HEK293T (cell line): ENCODE data around the gene TRAPPC11.

Experiments
- ARNT ChIP-seq: fragments of 450-650 bp; IDR thresholded peaks from 2 replicates; pipeline ENCODE4 v1.6.1; 2017; ENCODE audit warnings: mild to moderate bottlenecking
- BHLHE40 ChIP-seq: fragments of 450-650 bp; IDR thresholded peaks from 2 replicates; pipeline ENCODE4 v1.6.1; 2016; ENCODE audit warnings: mild to moderate bottlenecking, moderate library complexity, borderline replicate concordance
- ELF4 ChIP-seq: fragments of 450-650 bp; IDR thresholded peaks from 2 replicates; pipeline ENCODE4 v1.6.1; 2017; ENCODE audit warnings: antibody characterized with exemption
- FOXK2 ChIP-seq: fragments of 450-650 bp; IDR thresholded peaks from 2 replicates; pipeline ENCODE4 v1.6.1; 2016; ENCODE audit warnings: mild to moderate bottlenecking
- FOXM1 ChIP-seq: fragments of 450-650 bp; IDR thresholded peaks from 2 replicates; pipeline ENCODE4 v1.6.1; 2017; ENCODE audit warnings: mild to moderate bottlenecking, borderline replicate concordance
- HDGF ChIP-seq: fragments of 450-650 bp; IDR thresholded peaks from 2 replicates; pipeline ENCODE4 v1.6.1; 2017; ENCODE audit warnings: antibody characterized with exemption, borderline replicate concordance
- L3MBTL2 ChIP-seq: fragments of 450-650 bp; conservative IDR thresholded peaks from 2 replicates; pipeline ENCODE4 v1.6.1; 2016; ENCODE audit warnings: mild to moderate bottlenecking
- LEF1 ChIP-seq: fragments of 450-650 bp; IDR thresholded peaks from 2 replicates; pipeline ENCODE4 v1.6.1; 2017; ENCODE audit warnings: mild to moderate bottlenecking, borderline replicate concordance
- NFRKB ChIP-seq: fragments of 450-650 bp; IDR thresholded peaks from 2 replicates; pipeline ENCODE4 v1.6.1; 2016; ENCODE audit warnings: mild to moderate bottlenecking, moderate library complexity
- SP1 ChIP-seq: fragments of 450-650 bp; IDR thresholded peaks from 2 replicates; pipeline ENCODE4 v1.6.1; 2017
- SUZ12 ChIP-seq: fragments of 450-650 bp; IDR thresholded peaks from 2 replicates; pipeline ENCODE4 v1.6.1; 2016; ENCODE audit warnings: mild to moderate bottlenecking
- ZNF384 ChIP-seq: fragments of 450-650 bp; IDR thresholded peaks from 2 replicates; pipeline ENCODE4 v1.6.1; 2016
- TF ChIP-seq, protein P1 (sequence below): fragments of 450-650 bp; IDR thresholded peaks from 2 replicates; pipeline ENCODE4 v1.6.1; 2016

DNA sequence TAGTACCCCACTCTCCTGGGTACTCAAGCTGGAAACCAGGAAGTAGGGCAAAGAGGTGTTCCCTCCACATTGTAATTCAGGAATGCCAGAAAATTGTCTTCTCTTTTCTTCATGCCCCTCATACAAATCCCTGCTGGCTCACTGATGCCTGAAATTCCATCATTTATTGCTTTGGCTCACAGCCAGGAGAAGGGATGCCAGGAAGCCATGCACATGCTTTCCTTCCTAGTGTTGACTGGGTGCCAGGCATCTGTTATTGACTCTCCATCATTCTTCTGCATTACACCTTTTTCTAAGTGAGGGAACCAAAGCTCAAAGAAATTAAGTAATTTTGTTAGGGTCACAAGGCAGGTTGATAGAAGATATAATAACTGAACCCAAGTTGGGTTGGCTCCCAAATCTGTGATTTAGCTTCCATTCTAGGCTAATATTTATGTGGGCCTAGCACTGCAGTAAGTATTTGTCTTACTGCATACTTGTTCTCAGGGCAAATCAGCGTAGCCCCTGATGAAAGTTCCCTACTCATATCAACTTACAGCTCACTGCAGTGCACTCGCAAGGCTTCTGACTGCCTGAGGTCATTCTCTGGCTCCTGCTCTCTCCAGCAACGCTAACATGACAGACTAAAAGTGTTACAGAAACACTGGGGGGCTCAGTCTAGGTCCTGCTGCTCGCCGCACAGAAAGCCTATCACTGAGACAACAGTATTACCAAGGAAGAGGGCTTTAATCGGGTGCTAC is 89.0 kb downstream of the TRAPPC11 start:
- TF ChIP-seq ZNF384 (no peak), NFRKB (no peak), FOXM1 (no peak), FOXK2 (no peak), ELF4 (no peak), BHLHE40 (no peak), SP1 (no peak), ARNT (no peak), HDGF (no peak), SUZ12 (no peak), L3MBTL2 (no peak), LEF1 (no peak)
- TF ChIP-seq, protein P1, sequence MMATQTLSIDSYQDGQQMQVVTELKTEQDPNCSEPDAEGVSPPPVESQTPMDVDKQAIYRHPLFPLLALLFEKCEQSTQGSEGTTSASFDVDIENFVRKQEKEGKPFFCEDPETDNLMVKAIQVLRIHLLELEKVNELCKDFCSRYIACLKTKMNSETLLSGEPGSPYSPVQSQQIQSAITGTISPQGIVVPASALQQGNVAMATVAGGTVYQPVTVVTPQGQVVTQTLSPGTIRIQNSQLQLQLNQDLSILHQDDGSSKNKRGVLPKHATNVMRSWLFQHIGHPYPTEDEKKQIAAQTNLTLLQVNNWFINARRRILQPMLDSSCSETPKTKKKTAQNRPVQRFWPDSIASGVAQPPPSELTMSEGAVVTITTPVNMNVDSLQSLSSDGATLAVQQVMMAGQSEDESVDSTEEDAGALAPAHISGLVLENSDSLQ: no peak
